H9 (cell line): ENCODE data around the gene RACGAP1. TPM values are rescaled to one million over a fixed set of nuclear protein-coding genes. Genes with fewer than 3 reads are reported as not detected.

Source experiments
- DNase-seq: peaks from one replicate; pipeline ENCODE4 v3.0.0-alpha.2; 2017
- H2AFZ ChIP-seq: one replicate; pipeline ENCODE4 v1.6.1; 2013; ENCODE audit warnings: mild to moderate bottlenecking, low read length, control low read depth, moderate library complexity
- H2AK5ac ChIP-seq: 2 replicates; pipeline ENCODE4 v1.6.1; 2013; ENCODE audit warnings: low read length, control low read depth, mixed read lengths; ENCODE audit not compliant: insufficient read length
- H2BK120ac ChIP-seq: one replicate; pipeline ENCODE4 v1.6.1; 2013; ENCODE audit warnings: low read depth, mild to moderate bottlenecking, low read length, control low read depth, inconsistent platforms; ENCODE audit not compliant: poor library complexity, severe bottlenecking
- H2BK12ac ChIP-seq: 2 replicates; pipeline ENCODE4 v1.6.1; 2013; ENCODE audit warnings: low read length, control low read depth, mixed read lengths, low read depth; ENCODE audit not compliant: insufficient read length
- H2BK15ac ChIP-seq: 2 replicates; pipeline ENCODE4 v1.6.1; 2013; ENCODE audit warnings: low read depth, low read length, control low read depth
- H2BK20ac ChIP-seq: one replicate; pipeline ENCODE4 v1.6.1; 2013; ENCODE audit warnings: low read depth, mild to moderate bottlenecking, low read length, control low read depth, inconsistent platforms; ENCODE audit not compliant: poor library complexity, severe bottlenecking
- H2BK5ac ChIP-seq: 2 replicates; pipeline ENCODE4 v1.6.1; 2013; ENCODE audit warnings: low read length, control low read depth, mixed read lengths; ENCODE audit not compliant: insufficient read length
- H3K14ac ChIP-seq: 2 replicates; pipeline ENCODE4 v1.6.1; 2013; ENCODE audit warnings: low read length, control low read depth; ENCODE audit not compliant: insufficient read depth
- H3K18ac ChIP-seq: 2 replicates; pipeline ENCODE4 v1.6.1; 2013; ENCODE audit warnings: low read depth, mild to moderate bottlenecking, mixed read lengths, low read length, control low read depth; ENCODE audit not compliant: insufficient read length
- H3K23ac ChIP-seq: 2 replicates; pipeline ENCODE4 v1.6.1; 2013; ENCODE audit warnings: low read length, control low read depth, mixed read lengths, low read depth; ENCODE audit not compliant: insufficient read length
- H3K23me2 ChIP-seq: 2 replicates; pipeline ENCODE4 v1.6.1; 2013; ENCODE audit warnings: low read depth, mild to moderate bottlenecking, mixed read lengths, low read length, control low read depth; ENCODE audit not compliant: insufficient read length, poor library complexity, severe bottlenecking
- H3K27ac ChIP-seq: 2 replicates; pipeline ENCODE4 v1.5.1; 2013; ENCODE audit warnings: low read length, control low read depth, mixed read lengths, low read depth; ENCODE audit not compliant: insufficient read length
- H3K27me3 ChIP-seq: 2 replicates; pipeline ENCODE4 v1.6.1; 2013; ENCODE audit warnings: low read length, control low read depth, inconsistent platforms; ENCODE audit not compliant: insufficient read depth
- H3K4ac ChIP-seq: 2 replicates; pipeline ENCODE4 v1.6.1; 2013; ENCODE audit warnings: low read depth, mild to moderate bottlenecking, control low read depth, inconsistent platforms, low read length, moderate library complexity
- H3K4me1 ChIP-seq: 2 replicates; pipeline ENCODE4 v1.6.1; 2013; ENCODE audit warnings: low read length, control low read depth, inconsistent platforms; ENCODE audit not compliant: insufficient read depth
- H3K4me2 ChIP-seq: 2 replicates; pipeline ENCODE4 v1.6.1; 2013; ENCODE audit warnings: low read length, control low read depth, mixed read lengths; ENCODE audit not compliant: insufficient read length, insufficient read depth
- H3K56ac ChIP-seq: 2 replicates; pipeline ENCODE4 v1.6.1; 2013; ENCODE audit warnings: low read depth, mild to moderate bottlenecking, mixed read lengths, low read length, control low read depth; ENCODE audit not compliant: insufficient read length
- H3K79me1 ChIP-seq: 2 replicates; pipeline ENCODE4 v1.6.1; 2013; ENCODE audit warnings: low read depth, mild to moderate bottlenecking, moderate library complexity, low read length, control low read depth, inconsistent platforms; ENCODE audit not compliant: insufficient read depth, poor library complexity, severe bottlenecking
- H3K79me2 ChIP-seq: 2 replicates; pipeline ENCODE4 v1.6.1; 2013; ENCODE audit warnings: low read length, control low read depth, inconsistent platforms; ENCODE audit not compliant: insufficient read depth
- H3K9ac ChIP-seq: 2 replicates; pipeline ENCODE4 v1.6.1; 2013; ENCODE audit warnings: low read length, control low read depth, mixed read lengths; ENCODE audit not compliant: insufficient read length; ENCODE audit errors: extremely low read depth
- H3K9me3 ChIP-seq: one replicate; pipeline ENCODE4 v1.6.1; 2013; ENCODE audit warnings: low read depth, low read length, inconsistent platforms; ENCODE audit not compliant: control insufficient read depth
- H3T11ph ChIP-seq: one replicate; pipeline ENCODE4 v1.6.1; 2013; ENCODE audit warnings: mild to moderate bottlenecking, low read length, control low read depth, inconsistent platforms
- H4K20me1 ChIP-seq: one replicate; pipeline ENCODE4 v1.6.1; 2013; ENCODE audit not compliant: control insufficient read depth, insufficient read length, insufficient read depth
- H4K5ac ChIP-seq: 2 replicates; pipeline ENCODE4 v1.6.1; 2013; ENCODE audit warnings: low read depth, mild to moderate bottlenecking, mixed read lengths, low read length, control low read depth; ENCODE audit not compliant: insufficient read length
- H4K8ac ChIP-seq: replicated peaks from 2 replicates; pipeline ENCODE4 v1.6.1; 2013; ENCODE audit warnings: low read length, control low read depth, mixed read lengths, low read depth; ENCODE audit not compliant: insufficient read length
- H4K91ac ChIP-seq: 2 replicates; pipeline ENCODE4 v1.6.1; 2013; ENCODE audit warnings: low read depth, mild to moderate bottlenecking, moderate library complexity, mixed read lengths, low read length, control low read depth; ENCODE audit not compliant: insufficient read length
- H3K27ac Mint-ChIP-seq, 3 experiments: 2 replicates in 2 of 3; 3 replicates in 1 of 3; pipeline ENCODE4 v1.8.0; 2020 to 2021; ENCODE audit warnings: mixed read lengths in 3 of 3, mild to moderate bottlenecking in 1 of 3, moderate library complexity in 1 of 3
- H3K27me3 Mint-ChIP-seq: 2 replicates; pipeline ENCODE4 v1.8.0; 2021; ENCODE audit warnings: low read depth, mild to moderate bottlenecking, moderate library complexity, mixed read lengths
- H3K36me3 Mint-ChIP-seq, 3 experiments: 2 replicates in 2 of 3; 3 replicates in 1 of 3; pipeline ENCODE4 v1.8.0; 2020 to 2021; ENCODE audit warnings: low read depth in 3 of 3, mixed read lengths in 3 of 3; ENCODE audit not compliant: insufficient read depth in 1 of 3
- H3K4me1 Mint-ChIP-seq, 2 experiments: 2 replicates each; pipeline ENCODE4 v1.8.0; 2020; ENCODE audit warnings: mixed read lengths in 2 of 2
- H3K4me3 Mint-ChIP-seq, 2 experiments: 2 replicates in 1 of 2; 3 replicates in 1 of 2; pipeline ENCODE4 v1.8.0; 2020 to 2021; ENCODE audit warnings: mild to moderate bottlenecking in 2 of 2, mixed read lengths in 2 of 2, moderate library complexity in 1 of 2
- H3K9me3 Mint-ChIP-seq, 2 experiments: 2 replicates in 1 of 2; 3 replicates in 1 of 2; pipeline ENCODE4 v1.8.0; 2020; ENCODE audit warnings: mild to moderate bottlenecking in 2 of 2, mixed read lengths in 2 of 2, moderate library complexity in 1 of 2
- WGBS: extraction: QIAGEN DNeasy Blood & Tissue Kit; methylation state at CpG from one replicate; pipeline ENCODE4 v1.1.7; 2013; ENCODE audit warnings: missing lambda C conversion rate, low lambda C conversion rate, mixed read lengths; ENCODE audit not compliant: insufficient read length; ENCODE audit errors: extremely low coverage; 5-methylcytosine and 5-hydroxymethylcytosine counted together
- total RNA-seq: library from RNA; stranded (reverse); gene quantifications from 2 replicates; pipeline ENCODE4 v1.2.1, GENCODE V29; 2021
- TF ChIP-seq, protein P1 (sequence below): fragments of 200-600 bp; sonication (generic); conservative IDR thresholded peaks from 3 replicates; pipeline ENCODE4 v1.8.0; 2021; ENCODE audit warnings: antibody characterized with exemption, mild to moderate bottlenecking

The RACGAP1 gene
- total RNA-seq, 1 experiment from 2014 or later: 64.8 TPM

- no peak overlapping the region for H3K4me2 ChIP-seq
- H3K9me3 Mint-ChIP-seq: no peaks in the 10 kb centered on the region
- H3K79me2 ChIP-seq: no peaks in the 10 kb centered on the region
- H3K23ac ChIP-seq: no peak overlapping the region
- H3K9me3 ChIP-seq: no peaks in the 10 kb centered on the region
- H3T11ph ChIP-seq: no peak overlapping the region
- H2AFZ ChIP-seq: no peak overlapping the region
- H3K79me1 ChIP-seq: no peaks in the 10 kb centered on the region
- peaks cover 5% of the 10 kb centered on the region; the same call in 1 of the 2 replicates for H3K4me1 ChIP-seq
- H3K56ac ChIP-seq: no peak overlapping the region
- H2BK20ac ChIP-seq: no peak overlapping the region
- H3K14ac ChIP-seq: no peak overlapping the region
- H4K91ac ChIP-seq: no peak overlapping the region
- peaks cover 24 to 26% of the 10 kb centered on the region in 2 experiments for H3K4me1 Mint-ChIP-seq
- H2BK5ac ChIP-seq: no peak overlapping the region
- TF ChIP-seq, protein P1, sequence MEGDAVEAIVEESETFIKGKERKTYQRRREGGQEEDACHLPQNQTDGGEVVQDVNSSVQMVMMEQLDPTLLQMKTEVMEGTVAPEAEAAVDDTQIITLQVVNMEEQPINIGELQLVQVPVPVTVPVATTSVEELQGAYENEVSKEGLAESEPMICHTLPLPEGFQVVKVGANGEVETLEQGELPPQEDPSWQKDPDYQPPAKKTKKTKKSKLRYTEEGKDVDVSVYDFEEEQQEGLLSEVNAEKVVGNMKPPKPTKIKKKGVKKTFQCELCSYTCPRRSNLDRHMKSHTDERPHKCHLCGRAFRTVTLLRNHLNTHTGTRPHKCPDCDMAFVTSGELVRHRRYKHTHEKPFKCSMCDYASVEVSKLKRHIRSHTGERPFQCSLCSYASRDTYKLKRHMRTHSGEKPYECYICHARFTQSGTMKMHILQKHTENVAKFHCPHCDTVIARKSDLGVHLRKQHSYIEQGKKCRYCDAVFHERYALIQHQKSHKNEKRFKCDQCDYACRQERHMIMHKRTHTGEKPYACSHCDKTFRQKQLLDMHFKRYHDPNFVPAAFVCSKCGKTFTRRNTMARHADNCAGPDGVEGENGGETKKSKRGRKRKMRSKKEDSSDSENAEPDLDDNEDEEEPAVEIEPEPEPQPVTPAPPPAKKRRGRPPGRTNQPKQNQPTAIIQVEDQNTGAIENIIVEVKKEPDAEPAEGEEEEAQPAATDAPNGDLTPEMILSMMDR: no peak
- H4K8ac ChIP-seq: no peak overlapping the region
- H4K20me1 ChIP-seq: no peaks in the 10 kb centered on the region
- no peak overlapping the region for H4K5ac ChIP-seq
- H2BK15ac ChIP-seq: no peak overlapping the region
- H3K36me3 Mint-ChIP-seq: no peaks in the 10 kb centered on the region
- no peak overlapping the region for H3K27ac ChIP-seq
- H3K27me3 Mint-ChIP-seq: peaks cover 61% of the 10 kb centered on the region
- no peak overlapping the region for H2AK5ac ChIP-seq
- H3K18ac ChIP-seq: no peak overlapping the region
- no peak overlapping the region for H2BK12ac ChIP-seq
- H3K23me2 ChIP-seq: peaks cover 5% of the 10 kb centered on the region
- no peak overlapping the region for H3K4ac ChIP-seq
- no CpG with 5 or more reads among the region's 13 CpGs for WGBS
- H3K9ac ChIP-seq: no peak overlapping the region
- no peak overlapping the region for H3K27ac Mint-ChIP-seq
- peaks cover 12% of the 10 kb centered on the region for H3K27me3 ChIP-seq
- no peak for DNase-seq
- H2BK120ac ChIP-seq: no peak overlapping the region
- no peak overlapping the region for H3K4me3 Mint-ChIP-seq
Measured at GRCh38 chr12:49964849-49965624, 60.3 kb downstream of the RACGAP1 start.
